ENCODE measurements around the gene FCHSD2.

The FCHSD2 gene

GRCh38 chr11:72958791-72959190 is 183.3 kb downstream of the FCHSD2 start:
- Histone ChIP-seq H3K4me3 (no peak overlapping the region), H3K27ac (no peak overlapping the region)
- TF ChIP-seq CTCF (IDR thresholded peaks at IDR 0.05): no peak
- no peak for DNase-seq (ENCODE audit: low spot score)

- TF ChIP-seq CTCF (IDR thresholded peaks at IDR 0.05): no peak
- H3K4me3 ChIP-seq: no peak overlapping the region
- H3K27ac ChIP-seq: no peak overlapping the region
- DNase-seq (ENCODE audit: low spot score): no peak
Measured at GRCh38 chr11:72955466-72955865, 186.7 kb downstream of the FCHSD2 start.

DNA sequence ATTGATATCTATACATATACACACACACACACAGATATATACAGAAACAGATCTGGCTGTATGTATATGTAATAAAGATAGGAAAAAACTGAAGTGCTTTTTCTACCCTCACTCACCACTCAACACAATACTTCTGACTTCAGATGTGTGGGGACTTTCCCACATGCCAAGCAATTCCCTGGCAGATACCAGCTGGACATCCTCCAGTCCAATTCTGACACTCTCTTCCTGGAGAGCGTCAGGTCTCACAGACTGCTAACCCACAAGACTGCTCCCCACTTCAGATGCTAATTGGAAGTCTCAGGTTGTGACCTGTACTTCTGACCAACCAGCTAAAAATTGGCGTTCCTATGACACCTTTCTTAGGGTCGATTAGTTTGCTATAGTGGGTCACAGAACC is 187.3 kb downstream of the FCHSD2 start:
- H3K27ac ChIP-seq: no peak overlapping the region
- no peak for TF ChIP-seq CTCF (IDR thresholded peaks at IDR 0.05)
- no peak for DNase-seq (ENCODE audit: low spot score)
- no peak overlapping the region for H3K4me3 ChIP-seq

DNA sequence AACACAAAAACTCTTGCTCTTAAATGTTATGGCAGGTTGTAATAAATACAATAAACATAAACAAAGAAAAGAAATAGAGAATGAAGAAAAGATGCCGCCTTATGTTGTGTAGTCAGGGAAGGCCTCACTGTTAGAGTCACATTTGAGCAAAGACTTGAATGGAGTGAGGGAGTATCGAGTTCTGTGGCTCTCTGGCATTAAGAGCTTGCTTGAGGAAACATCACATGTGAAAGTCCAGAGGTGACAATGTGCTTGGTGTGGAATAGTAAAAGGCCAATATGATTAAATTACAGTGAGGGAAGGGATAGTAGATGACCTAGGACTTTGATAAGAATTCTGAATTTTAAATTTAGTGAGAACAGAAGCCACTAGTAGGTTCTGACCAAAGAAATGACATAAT is 188.5 kb downstream of the FCHSD2 start:
- Histone ChIP-seq H3K27ac (no peak overlapping the region), H3K4me3 (no peak overlapping the region)
- DNase-seq (ENCODE audit: low spot score): no peak
- no peak for TF ChIP-seq CTCF (IDR thresholded peaks at IDR 0.05)

DNA sequence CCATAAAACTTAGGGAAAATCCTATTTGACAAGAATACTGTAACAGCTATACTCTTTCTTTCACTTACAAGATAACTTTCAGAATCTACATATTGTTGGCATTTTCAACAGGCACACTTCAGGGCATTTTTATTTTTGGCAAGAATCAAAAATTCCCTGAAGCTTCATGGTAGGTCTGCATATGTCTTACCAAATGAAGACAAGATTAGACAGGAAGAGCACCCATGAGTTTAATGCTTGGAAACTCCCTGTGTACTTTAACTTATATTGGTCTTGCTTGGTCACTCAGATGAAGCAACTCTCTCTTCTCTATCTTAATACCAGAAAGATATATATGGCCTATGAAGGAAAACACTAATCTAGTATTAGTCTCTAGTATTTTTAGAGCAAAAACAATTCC is 190.2 kb downstream of the FCHSD2 start:
- TF ChIP-seq CTCF (IDR thresholded peaks at IDR 0.05): no peak
- H3K4me3 ChIP-seq: no peak overlapping the region
- no peak overlapping the region for H3K27ac ChIP-seq
- DNase-seq (ENCODE audit: low spot score): no peak

- H3K4me3 ChIP-seq: no peak overlapping the region
- no peak for DNase-seq (ENCODE audit: low spot score)
- TF ChIP-seq CTCF (IDR thresholded peaks at IDR 0.05): no peak
- H3K27ac ChIP-seq: no peak overlapping the region
Measured at GRCh38 chr11:72951193-72951592, 190.9 kb downstream of the FCHSD2 start.

DNA sequence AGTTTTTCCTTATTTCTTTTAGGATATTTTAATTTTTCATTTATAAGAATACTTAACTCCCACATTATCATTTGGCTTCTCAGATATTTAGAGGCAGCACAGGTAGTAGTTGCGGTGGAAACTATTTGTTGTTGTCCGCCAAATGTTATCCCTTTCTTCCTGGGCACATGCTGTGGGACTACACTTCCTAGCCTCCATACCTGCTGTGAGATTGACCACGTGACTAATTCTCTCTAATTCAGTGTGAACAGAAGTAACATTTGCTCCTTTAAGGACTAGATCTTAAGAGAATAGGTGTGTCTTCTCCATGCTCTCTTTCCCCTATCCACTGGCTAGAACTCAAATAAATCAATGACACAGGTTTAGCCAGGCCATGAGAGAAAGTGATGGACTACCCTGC is 191.4 kb downstream of the FCHSD2 start:
- Histone ChIP-seq H3K4me3 (no peak overlapping the region), H3K27ac (no peak overlapping the region)
- no peak for DNase-seq (ENCODE audit: low spot score)
- no peak for TF ChIP-seq CTCF (IDR thresholded peaks at IDR 0.05)
